A549 (cell line): ENCODE results near the gene MC2R. TPM values are rescaled to one million over a fixed set of nuclear protein-coding genes. Genes with fewer than 3 reads are reported as not detected.

Experiments
- ATAC-seq, 2 experiments: fragments of 200-7000 bp in 1 of 2; fragments of >200 bp in 1 of 2; cut with Nextera tagmentation in 1 of 2; cut with Tn5 transposase in 1 of 2; 3 replicates each; pipeline versions ENCODE4 v1.8.0 to v1.9.1; 2018 to 2020; ENCODE audit warnings: mild to moderate bottlenecking in 1 of 2, moderate library complexity in 1 of 2
- CTCF ChIA-PET: fragments of 300-600 bp; sonication (Branson Sonifier 250); formaldehyde crosslinking; extraction: SDS; loops from one replicate; lab custom pipeline; 2021; ENCODE audit warnings: antibody characterized with exemption, inconsistent platforms; lab: Yijun Ruan, JAX
- POLR2A ChIA-PET: fragments of 350-600 bp; formaldehyde crosslinking; extraction: SDS; loops from one replicate; lab custom pipeline; 2021; ENCODE audit warnings: antibody characterized with exemption, inconsistent platforms; lab: Yijun Ruan, JAX
- DNase-seq, 2 experiments: peaks; one replicate each; pipeline versions ENCODE4 v3.0.0 to v3.0.0-alpha.2; 2011 to 2016; ENCODE audit warnings: low read depth in 1 of 2, low spot score in 1 of 2
- FAIRE-seq: peaks from 2 replicates; lab custom pipeline; 2011; peaks lifted over from hg19 to GRCh38; lab: Jason Lieb, UNC
- H3K27ac ChIP-seq, 2 experiments: fragments of >200 bp; sonication (Bioruptor Twin); formaldehyde crosslinking; 3 replicates each; pipeline ENCODE4 v1.5.1; 2016 to 2017
- H3K4me1 ChIP-seq: fragments of >200 bp; sonication (Bioruptor Twin); formaldehyde crosslinking; 3 replicates; pipeline ENCODE4 v1.6.1; 2016
- H3K4me2 ChIP-seq: fragments of >200 bp; sonication (Bioruptor Twin); formaldehyde crosslinking; 3 replicates; pipeline ENCODE4 v1.6.1; 2016
- H3K4me3 ChIP-seq: fragments of >200 bp; sonication (Bioruptor Twin); formaldehyde crosslinking; 3 replicates; pipeline ENCODE4 v1.5.1; 2016
- H3K9me3 ChIP-seq: fragments of >200 bp; sonication (Bioruptor Twin); formaldehyde crosslinking; 3 replicates; pipeline ENCODE4 v1.6.1; 2016
- BCL3 ChIP-seq: fragments of >200 bp; sonication (Bioruptor Twin); formaldehyde crosslinking; IDR thresholded peaks from 3 replicates; pipeline ENCODE4 v1.6.1; 2016
- CBX2 ChIP-seq: fragments of 200-600 bp; sonication (generic); IDR thresholded peaks from 2 replicates; pipeline ENCODE4 v1.6.1; 2016; ENCODE audit warnings: low read depth, mild to moderate bottlenecking, borderline replicate concordance
- CEBPB ChIP-seq, 2 experiments: fragments of >200 bp in 1 of 2; sonication (Bioruptor Twin) in 1 of 2; formaldehyde crosslinking in 1 of 2; IDR thresholded peaks; 2 replicates each; pipeline ENCODE4 v1.6.1; 2012 to 2016
- EHF ChIP-seq: fragments of 250-450 bp; sonication (Bioruptor Pico); IDR thresholded peaks from 2 replicates; pipeline ENCODE4 v1.5.0; 2020; ENCODE audit warnings: mild to moderate bottlenecking
- FOSB ChIP-seq: fragments of 250-450 bp; sonication (Bioruptor Pico); IDR thresholded peaks from 2 replicates; pipeline ENCODE4 v1.5.0; 2020; ENCODE audit warnings: mild to moderate bottlenecking, moderate library complexity
- GATA3 ChIP-seq: IDR thresholded peaks from 2 replicates; pipeline ENCODE4 v1.6.1; 2012; ENCODE audit warnings: borderline replicate concordance
- HDAC2 ChIP-seq: fragments of 200-600 bp; sonication (generic); IDR thresholded peaks from 2 replicates; pipeline ENCODE4 v1.6.1; 2016
- HES2 ChIP-seq: fragments of >200 bp; sonication (Bioruptor Twin); formaldehyde crosslinking; IDR thresholded peaks from 2 replicates; pipeline ENCODE4 v1.6.1; 2016
- HEYL ChIP-seq: fragments of 250-450 bp; sonication (Bioruptor Pico); IDR thresholded peaks from 2 replicates; pipeline ENCODE4 v1.8.0; 2021; ENCODE audit warnings: mild to moderate bottlenecking, moderate library complexity
- HOXA7 ChIP-seq: fragments of 250-450 bp; sonication (Bioruptor Pico); IDR thresholded peaks from 2 replicates; pipeline ENCODE4 v1.5.0; 2020; ENCODE audit warnings: mild to moderate bottlenecking, moderate library complexity
- HOXB5 ChIP-seq: fragments of 250-450 bp; sonication (Bioruptor Pico); IDR thresholded peaks from 2 replicates; pipeline ENCODE4 v1.5.0; 2020; ENCODE audit warnings: mild to moderate bottlenecking, moderate library complexity
- JUN ChIP-seq, 2 experiments: fragments of >200 bp; sonication (Bioruptor Twin); formaldehyde crosslinking; IDR thresholded peaks; 2 replicates in 1 of 2; 3 replicates in 1 of 2; pipeline ENCODE4 v1.6.1; 2016 to 2017
- KDM1A ChIP-seq: fragments of 200-600 bp; sonication (generic); IDR thresholded peaks from 2 replicates; pipeline ENCODE4 v1.6.1; 2016; ENCODE audit warnings: low read depth, mild to moderate bottlenecking
- MAFK ChIP-seq: fragments of 450-650 bp; IDR thresholded peaks from 2 replicates; pipeline ENCODE4 v1.6.1; 2014; ENCODE audit not compliant: partially characterized antibody
- PBX3 ChIP-seq: IDR thresholded peaks from 2 replicates; pipeline ENCODE4 v1.6.1; 2012
- SMC3 ChIP-seq: fragments of >200 bp; sonication (Bioruptor Twin); formaldehyde crosslinking; IDR thresholded peaks from 3 replicates; pipeline ENCODE4 v1.6.1; 2018; ENCODE audit warnings: inconsistent platforms
- SREBF2 ChIP-seq: fragments of 450-650 bp; IDR thresholded peaks from 2 replicates; pipeline ENCODE4 v1.6.1; 2014; ENCODE audit warnings: mild to moderate bottlenecking, moderate library complexity
- TP53 ChIP-seq: fragments of 250-450 bp; sonication (Bioruptor Pico); IDR thresholded peaks from 2 replicates; pipeline ENCODE4 v1.5.0; 2021; ENCODE audit warnings: mild to moderate bottlenecking, moderate library complexity
- ZFP36 ChIP-seq: fragments of 450-650 bp; IDR thresholded peaks from 2 replicates; pipeline ENCODE4 v1.6.1; 2014; ENCODE audit warnings: borderline replicate concordance; ENCODE audit not compliant: partially characterized antibody
- WGBS: methylation state at CpG from one replicate; pipeline ENCODE4 v1.1.6; 2017; ENCODE audit errors: missing lambda C conversion rate; 5-methylcytosine and 5-hydroxymethylcytosine counted together
- polyA plus RNA-seq, 4 experiments: library from polyadenylated mRNA; depleted of rRNA in 3 of 4; stranded (reverse); fragments of >200 nt; fragmentation: RNase III in 1 of 4; extraction: RNeasy Plus Mini Kit Qiagen cat#74134 plus additional on column Dnase treatment in 1 of 4; gene quantifications; 2 replicates in 3 of 4; 3 replicates in 1 of 4; pipeline ENCODE4 v1.2.3, GENCODE V29; 2011 to 2017

Gene MC2R
- polyA plus RNA-seq, 2 of the 4 experiments (the other 2 are of a cell fraction), result not detected

GRCh38 chr18:13917401-13917800 lies 2.1 kb upstream of the MC2R start (continued):
- TF ChIP-seq PBX3, result no peak
- TF ChIP-seq HEYL (CRISPR knock-in tag), result no peak
- TF ChIP-seq ZFP36, result no peak
- TF ChIP-seq FOSB (CRISPR knock-in tag), result no peak

GRCh38 chr18:13916559-13916958 lies 1.2 kb upstream of the MC2R start:
- 46% methylated on average over 4 of the region's 6 CpGs for WGBS

GRCh38 chr18:13915995-13916431 lies 677 bp upstream of the MC2R start:
- no peak for DNase-seq
- no peak overlapping the region for H3K4me2 ChIP-seq
- TF ChIP-seq HDAC2, result no peak
- TF ChIP-seq BCL3, result no peak
- TF ChIP-seq TP53 (CRISPR knock-in tag), result no peak
- no peak for TF ChIP-seq PBX3
- TF ChIP-seq SMC3, result no peak
- no peak for TF ChIP-seq SREBF2
- TF ChIP-seq MAFK, result no peak
- no peak for TF ChIP-seq CEBPB (IDR thresholded peaks at IDR 0.05)
- H3K9me3 ChIP-seq, result no peaks in the 10 kb centered on the region
- ChIA-PET CTCF (no interaction called here), POLR2A (no interaction called here)
- H3K27ac ChIP-seq, result no peak overlapping the region
- H3K4me1 ChIP-seq, result no peaks in the 10 kb centered on the region
- FAIRE-seq, result no peak
- no peak overlapping the region for H3K4me3 ChIP-seq
- no peak for ATAC-seq
- WGBS, result 54% methylated on average over 7 of the region's 7 CpGs

More at GRCh38 chr18:13916559-13916958, 1.2 kb upstream of the MC2R start:
- FAIRE-seq, result no peak
- CTCF ChIA-PET, result no interaction called here
- H3K4me2 ChIP-seq, result no peak overlapping the region
- no peak for TF ChIP-seq KDM1A
- no peak for TF ChIP-seq EHF (CRISPR knock-in tag)
- TF ChIP-seq HOXA7, result no peak
- TF ChIP-seq HOXB5 (CRISPR knock-in tag), result no peak
- no peak for TF ChIP-seq CBX2
- TF ChIP-seq, all 56 proteins: peak for 0
- ATAC-seq (no peak), DNase-seq (no peak)
- POLR2A ChIA-PET, result no interaction called here
- no peaks in the 10 kb centered on the region for H3K4me1 ChIP-seq
- no peaks in the 10 kb centered on the region for H3K9me3 ChIP-seq
- no peak overlapping the region for H3K4me3 ChIP-seq
- no peak overlapping the region for H3K27ac ChIP-seq

GRCh38 chr18:13914756-13915155 lies 580 bp downstream of the MC2R start:
- H3K4me3 ChIP-seq, result no peak overlapping the region
- no peaks in the 10 kb centered on the region for H3K9me3 ChIP-seq
- WGBS, result 35% methylated on average over 9 of the region's 9 CpGs
- FAIRE-seq (no peak), DNase-seq (no peak), ATAC-seq (no peak)
- H3K4me1 ChIP-seq, result no peaks in the 10 kb centered on the region
- POLR2A ChIA-PET, result no interaction called here
- CTCF ChIA-PET, result no interaction called here
- no peak overlapping the region for H3K27ac ChIP-seq
- TF ChIP-seq GATA3 (no peak), BCL3 (no peak), JUN (IDR thresholded peaks at IDR 0.05) (no peak), HES2 (no peak)
- H3K4me2 ChIP-seq, result no peak overlapping the region
